HG03342 (cell line): ENCODE results near the gene KCNQ1OT1.

Experiments used
- ATAC-seq: cut with Tn5 transposase; IDR thresholded peaks from one replicate; pipeline ENCODE4 v1.9.1; 2021; ENCODE audit warnings: mild to moderate bottlenecking, moderate library complexity; ENCODE audit not compliant: unreplicated experiment

The KCNQ1OT1 gene

GRCh38 chr11:2699531-2700414 is at the start of gene KCNQ1OT1:
Gene KCNQ1OT1, minus strand, starts transcription at chr11:2699994.
- ATAC-seq, result peak; percentile 92

- ATAC-seq, result no peak
Observed at GRCh38 chr11:2748814-2749554, 49.2 kb upstream of the KCNQ1OT1 start.

- no peak for ATAC-seq
Observed at GRCh38 chr11:2748061-2748813, 48.4 kb upstream of the KCNQ1OT1 start.

GRCh38 chr11:2747248-2748027 is 47.6 kb upstream of the KCNQ1OT1 start:
- no peak for ATAC-seq

- ATAC-seq, result no peak
Observed at GRCh38 chr11:2746401-2747247, 46.8 kb upstream of the KCNQ1OT1 start.

GRCh38 chr11:2745511-2745910 is 45.7 kb upstream of the KCNQ1OT1 start:
- ATAC-seq, result no peak

- no peak for ATAC-seq
Observed at GRCh38 chr11:2744166-2744565, 44.4 kb upstream of the KCNQ1OT1 start.

- no peak for ATAC-seq
Observed at GRCh38 chr11:2743427-2744110, 43.8 kb upstream of the KCNQ1OT1 start.

- ATAC-seq, result no peak
Observed at GRCh38 chr11:2742611-2743426, 43.0 kb upstream of the KCNQ1OT1 start.

GRCh38 chr11:2742201-2742600 is 42.4 kb upstream of the KCNQ1OT1 start:
- ATAC-seq, result no peak

- ATAC-seq, result no peak
Observed at GRCh38 chr11:2741377-2742131, 41.8 kb upstream of the KCNQ1OT1 start.

- no peak for ATAC-seq
Observed at GRCh38 chr11:2741006-2741376, 41.2 kb upstream of the KCNQ1OT1 start.

- ATAC-seq, result no peak
Observed at GRCh38 chr11:2740275-2740940, 40.6 kb upstream of the KCNQ1OT1 start.

- ATAC-seq, result no peak
Observed at GRCh38 chr11:2739531-2740274, 39.9 kb upstream of the KCNQ1OT1 start.

- no peak for ATAC-seq
Observed at GRCh38 chr11:2738551-2739431, 39.0 kb upstream of the KCNQ1OT1 start.
